ENCODE measurements around the gene ZDHHC9.
A peak's percentile ranks its signal among the peaks of the same experiment; 100 is the strongest.

ZDHHC9 gene

DNA sequence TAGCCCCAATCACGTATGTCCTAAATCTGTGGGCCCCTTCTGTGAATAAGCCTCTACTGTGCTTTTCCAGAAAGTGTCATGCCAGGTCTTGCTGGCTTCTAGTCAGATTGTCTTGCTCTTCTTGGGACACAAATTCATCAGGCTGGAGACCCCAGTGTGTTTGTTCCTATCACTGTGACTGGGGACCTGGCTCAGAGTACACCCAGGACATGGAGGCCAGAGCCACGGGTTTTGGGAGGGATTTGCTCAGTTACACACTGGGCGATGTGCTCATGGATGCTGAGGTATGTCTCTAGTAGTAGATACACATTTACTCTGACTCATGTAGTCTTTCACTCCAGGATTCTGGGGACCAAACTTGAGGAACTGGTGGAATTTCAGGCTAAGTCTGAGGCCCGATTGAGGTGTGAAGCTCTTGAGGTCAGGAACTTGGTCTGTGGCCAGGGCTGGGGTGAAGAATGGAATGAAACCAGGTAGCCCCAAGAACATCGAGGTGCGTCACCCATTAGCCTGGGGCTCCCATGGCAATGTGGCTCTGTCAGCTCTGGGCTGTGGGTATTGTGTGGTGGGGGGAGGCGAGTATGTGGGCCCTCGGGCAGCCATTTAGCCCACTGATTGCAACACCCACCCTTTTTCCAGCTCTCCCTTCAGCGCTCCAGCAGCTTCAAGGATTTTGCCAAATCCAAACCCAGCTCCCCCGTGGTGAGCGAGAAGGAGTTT, 56.2 kb downstream of the ZDHHC9 start:
- DNase-seq (ENCODE audit: low read depth in 2 of 3, low spot score in 2 of 3): no peak

DNA sequence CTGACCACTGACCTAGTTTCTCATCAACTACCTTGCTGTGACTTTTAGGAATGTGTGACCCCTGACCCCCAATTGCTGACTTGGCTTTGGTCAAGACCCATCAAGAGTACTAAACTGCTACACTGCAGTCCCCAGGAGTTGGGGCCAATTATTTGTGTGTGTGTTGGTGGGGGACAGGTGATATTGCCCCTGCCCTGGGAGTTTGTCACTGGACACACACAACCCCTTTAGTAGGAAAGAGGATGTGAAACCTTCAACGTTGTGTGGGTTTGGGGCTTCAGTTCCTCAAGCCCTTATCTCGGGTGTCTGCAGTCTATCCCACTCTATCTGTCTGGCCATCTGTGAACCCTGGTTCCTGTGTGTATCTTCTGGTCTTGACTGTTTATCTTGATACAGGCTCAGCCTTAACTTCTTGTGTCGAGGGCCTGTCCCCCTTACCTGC, 57.5 kb downstream of the ZDHHC9 start:
- DNase-seq (ENCODE audit: low read depth in 2 of 3, low spot score in 2 of 3): no peak

DNA sequence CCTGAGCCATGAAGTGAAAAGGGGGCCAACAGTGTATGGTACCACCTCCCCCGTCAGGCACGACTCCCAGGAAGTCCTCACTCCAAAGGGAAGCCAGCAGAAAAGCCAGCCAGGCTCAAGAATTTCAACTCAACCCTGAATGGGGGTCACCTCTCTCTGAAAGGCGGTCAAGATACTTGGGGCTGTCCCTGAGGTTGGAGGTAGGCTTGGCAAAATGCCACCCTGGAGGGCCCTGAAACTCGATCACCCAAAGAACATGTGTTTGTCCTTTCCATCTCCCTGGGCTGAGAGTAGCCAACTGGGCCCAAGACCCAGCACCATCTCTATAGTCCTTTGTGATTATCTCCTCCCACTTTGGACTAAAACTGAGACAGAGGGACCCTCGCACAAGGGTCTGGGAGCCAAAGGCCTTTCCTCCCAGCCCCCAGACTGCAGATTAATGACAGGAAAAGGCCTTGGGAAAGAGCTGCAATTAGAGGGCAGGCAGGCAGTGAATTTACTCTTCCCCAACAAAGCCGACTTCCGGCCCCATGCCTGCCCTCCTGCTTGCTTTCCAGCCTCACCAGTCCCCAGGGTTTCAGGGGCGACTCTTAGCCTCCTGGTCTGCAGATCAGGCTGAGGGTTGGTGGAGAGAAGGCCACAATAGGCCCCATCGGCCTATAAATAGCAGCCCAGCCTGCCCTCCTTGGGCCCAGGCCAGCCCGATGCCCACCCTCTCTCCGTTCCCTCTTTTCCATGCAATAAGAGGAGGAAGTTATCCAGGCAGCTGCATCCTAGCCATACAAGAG, 58.3 kb downstream of the ZDHHC9 start:
- no peak for DNase-seq (ENCODE audit: low read depth in 2 of 3, low spot score in 2 of 3)

DNA sequence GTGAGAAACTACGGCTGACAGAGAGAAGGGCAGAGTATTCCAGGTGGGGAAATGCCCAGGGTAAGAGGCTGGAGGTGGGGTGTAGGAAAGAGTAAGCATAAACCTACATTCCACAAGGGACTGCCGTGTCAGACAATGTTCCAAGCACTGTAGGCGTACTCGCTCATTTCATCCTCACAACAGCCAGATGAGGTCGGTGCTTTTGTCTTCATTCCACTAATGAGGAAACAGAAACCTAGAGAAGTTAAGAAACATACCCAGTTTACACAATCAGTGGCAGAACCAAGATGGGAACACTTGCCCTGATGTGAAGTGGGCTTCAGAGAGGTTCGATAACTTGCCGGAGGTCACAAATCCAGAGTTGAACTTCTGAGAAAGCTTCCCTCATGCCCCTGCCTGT, 59.3 kb downstream of the ZDHHC9 start:
- no peak for DNase-seq (ENCODE audit: low read depth in 2 of 3, low spot score in 2 of 3)

DNA sequence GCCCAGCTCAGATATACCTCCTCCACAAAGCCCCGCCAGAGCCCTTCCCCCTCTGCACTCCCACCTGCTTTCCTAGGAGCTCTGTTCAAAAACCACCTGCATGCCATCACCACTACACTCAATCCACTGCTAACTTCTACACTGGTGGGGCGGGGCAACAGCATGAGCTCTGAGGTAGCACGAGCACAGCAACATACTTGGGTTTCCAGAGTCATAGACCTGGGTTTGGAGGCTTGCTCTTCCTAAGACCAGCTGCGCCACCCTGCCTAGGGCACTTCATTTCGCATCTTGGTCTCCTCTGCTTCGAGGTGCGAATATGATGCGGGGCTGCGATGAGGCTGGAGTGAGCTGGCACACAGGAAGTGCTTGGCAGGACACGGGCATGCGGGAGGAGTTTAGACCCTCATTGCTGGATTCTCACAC, 60.4 kb downstream of the ZDHHC9 start:
- DNase-seq (ENCODE audit: low read depth in 2 of 3, low spot score in 2 of 3): no peak

DNA sequence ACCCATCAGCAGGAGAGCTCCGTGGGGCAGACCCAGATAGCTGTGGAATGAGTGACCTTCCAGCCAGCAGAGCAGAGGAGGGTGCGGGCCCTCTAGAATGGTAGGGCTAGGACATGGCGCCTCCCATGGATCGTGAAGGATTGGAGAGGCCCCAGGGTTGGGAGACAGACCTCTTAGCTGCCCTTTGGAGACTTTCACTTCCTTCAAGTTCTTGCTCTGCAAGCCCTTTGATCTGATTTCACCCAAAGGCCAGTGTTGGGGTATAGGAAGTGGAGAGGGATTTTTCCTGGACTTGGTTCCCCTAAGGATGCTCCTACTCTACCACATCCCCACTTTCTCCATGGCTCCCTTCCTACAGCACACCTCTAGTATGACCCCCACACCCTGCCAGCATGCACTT, 61.0 kb downstream of the ZDHHC9 start:
- DNase-seq (ENCODE audit: low read depth in 2 of 3, low spot score in 2 of 3): no peak

DNA sequence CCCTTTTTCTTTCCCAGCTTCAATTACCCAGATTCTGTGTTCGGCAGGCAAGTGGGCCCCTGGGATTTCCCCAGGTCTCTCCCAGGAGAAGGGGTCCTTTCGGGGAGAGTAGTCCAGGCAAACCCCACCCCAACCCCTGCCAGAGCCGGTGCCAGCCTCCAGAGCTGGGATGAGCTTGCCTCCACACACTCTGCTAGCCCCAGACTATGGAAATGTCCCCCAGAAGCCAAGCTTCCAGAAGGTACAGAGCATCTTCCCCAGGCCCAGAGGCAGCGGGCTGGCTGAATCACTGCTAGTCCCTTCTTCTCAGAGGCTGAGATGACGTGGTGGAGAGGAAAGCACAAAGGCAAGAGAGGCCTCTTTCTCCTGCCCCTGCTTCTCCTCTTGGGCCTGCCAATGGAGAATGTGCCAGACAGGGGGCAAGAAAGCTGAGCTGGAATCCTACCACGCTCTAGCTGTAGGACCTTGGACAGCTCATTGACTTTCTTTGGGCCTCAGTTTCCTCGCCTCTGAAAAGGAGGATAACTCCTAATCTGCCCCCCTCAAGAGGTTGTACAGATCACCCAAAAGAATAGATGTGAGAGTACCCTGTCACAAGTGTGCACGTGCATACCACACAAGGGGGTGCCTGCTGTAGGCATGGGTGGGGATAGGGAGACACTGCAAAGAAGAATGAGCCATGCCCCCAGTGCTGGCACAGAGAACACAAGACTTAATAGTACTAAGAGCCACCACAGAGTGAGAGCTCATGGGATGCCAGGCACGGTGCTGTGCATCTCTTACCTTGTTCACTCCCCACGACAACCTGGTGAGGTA, 61.8 kb downstream of the ZDHHC9 start:
- no peak for DNase-seq (ENCODE audit: low read depth in 2 of 3, low spot score in 2 of 3)

DNA sequence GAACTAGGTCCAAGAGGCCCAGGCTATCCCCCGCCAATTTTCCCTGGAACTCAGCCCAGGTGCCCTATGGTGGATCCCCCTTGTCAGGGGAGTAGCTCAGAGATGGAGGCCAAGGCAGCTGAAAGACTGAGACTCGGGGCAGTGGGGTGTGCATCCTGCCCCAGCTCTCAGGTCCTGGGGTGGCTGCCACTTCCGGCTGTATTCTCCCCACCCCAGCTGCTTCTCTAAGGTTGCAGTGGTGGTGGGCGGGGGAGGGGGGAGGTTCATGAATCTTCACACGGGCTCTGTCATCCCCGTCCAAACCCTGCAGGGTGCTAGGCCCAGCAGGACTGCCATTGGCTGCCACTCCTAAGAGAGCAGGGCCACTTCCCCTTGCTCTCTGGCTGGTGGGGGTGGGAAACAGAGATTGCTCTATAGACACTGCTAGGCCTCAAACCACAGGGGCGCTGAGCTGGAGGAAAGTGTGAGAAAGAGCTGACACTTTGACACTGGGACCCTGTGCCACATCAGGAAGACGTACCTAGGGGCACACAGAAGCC, 62.5 kb downstream of the ZDHHC9 start:
- peak in 1 of 3 experiments; percentile 62 for DNase-seq (ENCODE audit: low read depth in 2 of 3, low spot score in 2 of 3)

DNA sequence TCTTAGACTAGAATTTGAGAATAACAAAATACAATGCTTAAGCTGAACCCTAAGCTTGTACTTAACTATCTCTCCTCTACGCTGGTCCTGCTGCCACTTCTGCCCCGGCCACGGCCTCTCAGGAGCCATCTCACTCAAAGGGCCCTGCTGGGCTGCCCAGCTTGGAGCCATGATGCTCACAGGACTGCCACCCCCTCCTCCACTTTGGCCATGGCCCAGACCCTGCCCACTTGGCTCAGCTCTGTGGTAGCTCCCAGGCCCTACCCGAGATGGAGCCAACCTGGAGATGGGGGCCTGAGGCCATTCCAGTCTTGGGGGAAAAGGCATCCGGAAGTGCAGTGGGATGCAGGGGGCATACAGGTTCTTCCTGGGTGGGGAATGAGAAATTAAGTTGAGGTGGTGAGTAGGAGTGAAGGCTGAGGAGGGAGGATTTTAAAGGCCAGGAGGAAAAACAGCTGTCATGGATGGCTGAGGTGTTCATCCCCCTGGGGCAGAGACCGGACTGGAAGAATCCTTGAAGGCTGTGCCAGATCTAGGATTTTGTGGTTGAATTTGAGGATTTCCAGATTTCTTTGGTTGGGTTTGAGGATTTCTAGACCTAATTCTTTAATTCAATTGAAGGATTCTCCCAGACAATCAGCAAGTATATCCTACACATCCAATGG, 63.1 kb downstream of the ZDHHC9 start:
- DNase-seq (ENCODE audit: low read depth in 2 of 3, low spot score in 2 of 3): no peak

DNA sequence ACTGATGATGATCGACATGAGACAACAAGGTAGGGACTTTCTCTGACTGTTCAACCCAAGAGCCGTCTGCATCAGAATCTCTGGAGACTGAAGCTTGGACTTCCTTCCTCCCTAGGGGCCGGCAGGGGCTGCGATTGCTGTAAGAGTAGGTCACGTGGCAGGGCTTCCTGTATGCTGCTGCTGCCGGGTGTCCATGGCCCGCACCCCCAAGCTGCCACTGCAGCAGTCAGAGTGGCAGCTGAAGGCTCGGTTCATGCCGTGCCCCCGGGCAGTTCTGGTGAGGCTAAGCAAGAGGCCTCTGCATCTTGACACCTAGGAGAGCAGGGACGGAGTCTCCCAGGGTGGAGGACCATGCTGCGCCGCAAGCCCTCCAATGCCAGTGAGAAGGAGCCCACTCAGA, 63.9 kb downstream of the ZDHHC9 start, which contains the start of gene SASH3:
Gene SASH3, plus strand, starts transcription at position 203 of the 400 bp plus-strand sequence. Its CDS starts 149 bp downstream, at position 352.
- DNase-seq (ENCODE audit: low read depth in 2 of 3, low spot score in 2 of 3): no peak

DNA sequence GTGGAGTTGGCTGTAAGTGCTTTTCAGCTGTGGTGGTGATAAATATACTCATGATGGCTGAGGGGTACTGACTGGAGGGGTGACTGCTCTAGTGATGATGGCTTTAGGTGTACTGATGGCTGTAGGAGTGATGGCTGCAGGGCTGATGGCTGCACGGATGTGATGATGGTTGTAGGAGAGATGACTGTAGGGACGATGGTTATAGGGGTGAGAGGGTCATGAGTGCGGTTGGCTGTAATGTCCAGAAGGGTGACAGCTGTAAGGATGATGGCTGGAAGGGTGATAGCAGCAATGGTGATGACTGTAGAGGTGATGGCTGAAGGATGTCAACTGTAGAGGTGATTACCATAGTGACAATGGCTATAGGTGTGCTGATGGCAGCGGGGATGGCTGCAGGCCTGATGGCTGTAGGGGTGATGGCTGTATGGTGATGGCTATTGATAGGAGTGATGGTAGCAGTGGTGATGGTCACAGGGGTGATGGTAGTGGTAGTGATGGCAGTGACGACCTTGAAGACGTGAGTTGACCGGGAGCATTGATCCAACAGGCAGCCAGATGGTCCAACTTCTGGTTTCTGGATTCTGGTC, 64.5 kb downstream of the ZDHHC9 start:
- DNase-seq (ENCODE audit: low read depth in 2 of 3, low spot score in 2 of 3): no peak

DNA sequence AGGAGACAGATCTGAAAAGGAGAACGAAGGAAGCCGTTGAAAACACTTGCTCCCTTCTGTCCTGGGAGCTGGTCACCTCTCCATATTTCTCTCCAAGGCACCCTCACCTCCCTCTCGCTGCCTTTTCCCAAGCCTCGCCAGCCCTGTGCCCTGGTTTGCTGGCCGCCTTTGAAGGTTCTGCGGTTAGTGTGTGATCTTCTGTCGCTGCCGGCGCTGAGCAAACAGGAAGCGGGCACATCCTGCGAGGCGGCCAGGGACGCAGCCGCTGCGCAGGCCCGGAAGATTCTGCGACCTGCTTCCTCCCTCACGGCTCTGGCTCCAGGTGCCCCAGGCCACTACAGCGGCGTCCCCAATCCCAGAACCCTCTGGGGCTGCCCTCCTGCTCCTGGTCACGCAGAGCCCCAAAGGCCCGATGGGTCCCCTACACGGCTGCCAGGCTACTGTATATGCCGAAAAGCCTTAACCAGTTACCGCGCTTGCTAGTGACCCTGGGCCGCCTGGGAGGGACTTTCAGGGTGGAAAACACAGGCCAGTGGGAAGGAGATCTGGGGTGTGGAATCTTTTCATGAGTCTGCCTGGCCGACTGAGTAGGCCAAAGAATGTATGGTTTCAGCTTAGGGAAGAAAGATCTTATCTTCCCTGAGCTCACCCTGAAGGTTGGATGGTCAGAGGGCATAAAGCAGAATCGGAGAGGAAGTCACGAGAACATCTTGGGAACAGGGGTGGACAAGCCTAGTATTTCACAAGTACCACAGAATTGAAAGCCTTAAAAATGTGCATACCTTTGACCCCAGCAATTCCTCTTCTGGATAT, 66.3 kb downstream of the ZDHHC9 start:
- peak in 1 of 3 experiments; percentile 57 for DNase-seq (ENCODE audit: low read depth in 2 of 3, low spot score in 2 of 3)

DNA sequence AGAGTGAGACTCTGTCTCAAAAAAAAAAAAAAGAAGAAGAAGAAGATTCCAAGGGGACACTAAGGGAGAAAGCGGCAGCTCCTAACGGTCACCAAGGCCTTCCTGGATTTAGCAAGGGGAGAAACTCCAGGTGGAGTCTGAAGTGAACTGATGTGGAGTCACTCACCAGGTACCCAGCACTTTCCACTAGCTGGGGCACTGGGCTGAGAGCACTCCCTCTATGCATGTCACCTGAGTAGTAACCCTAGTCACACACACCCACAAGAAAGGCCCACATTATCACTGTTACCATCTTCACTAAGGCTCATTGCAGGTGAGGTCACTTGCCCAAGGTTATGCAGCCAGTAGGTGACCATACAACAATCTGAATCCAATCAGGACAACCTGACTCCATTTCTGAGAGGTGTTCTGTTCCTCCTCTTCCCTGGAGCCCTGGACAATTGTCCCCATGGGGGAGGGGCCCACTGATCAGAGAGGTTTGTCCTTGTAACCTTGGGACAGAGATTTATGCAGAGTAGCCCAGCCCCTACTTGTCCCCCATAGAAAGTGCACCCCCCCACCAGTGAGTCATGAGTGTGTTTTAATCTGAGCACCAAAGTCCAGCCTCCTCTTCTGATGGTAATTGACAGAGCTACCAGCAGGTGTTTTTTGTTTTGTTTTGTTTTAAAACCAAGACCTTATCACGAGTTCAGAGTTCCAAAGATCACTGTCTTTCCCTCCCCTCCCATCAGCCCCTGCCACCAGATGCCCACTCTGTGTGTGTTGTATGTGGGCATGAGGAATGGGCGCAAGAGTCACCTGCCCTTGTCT, 69.8 kb downstream of the ZDHHC9 start:
- DNase-seq (ENCODE audit: low read depth in 2 of 3, low spot score in 2 of 3): no peak

DNA sequence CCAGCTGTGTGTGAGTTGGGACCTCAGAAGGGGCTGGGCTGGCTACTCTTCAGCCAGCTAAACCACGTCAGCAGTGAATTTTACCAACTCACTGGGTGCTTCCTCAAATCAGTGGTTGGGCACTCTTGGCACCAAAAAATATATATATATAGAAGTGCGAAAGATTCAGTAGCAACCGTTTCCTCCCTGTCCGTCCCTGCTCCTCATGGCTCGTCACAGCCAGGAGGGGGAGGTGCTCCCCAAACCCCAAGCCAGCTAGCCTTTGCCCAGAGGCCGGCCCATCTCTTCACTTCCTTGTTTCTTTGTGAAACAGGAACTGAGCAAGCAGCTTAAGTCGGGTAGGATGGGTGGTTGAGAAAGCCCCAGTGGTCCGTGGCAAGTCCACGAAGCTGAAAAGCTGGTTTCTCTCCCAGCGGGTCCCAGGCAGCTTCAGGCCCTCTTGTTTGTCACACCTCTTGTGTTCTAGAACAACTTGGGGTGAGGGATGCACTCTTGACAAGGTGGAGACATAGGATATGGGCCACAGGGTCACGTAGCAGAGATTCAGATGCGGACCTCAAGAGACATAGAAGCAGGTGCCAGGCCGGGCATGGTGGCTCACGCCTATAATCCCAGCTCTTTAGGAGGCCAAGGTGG, 70.8 kb downstream of the ZDHHC9 start:
- no peak for DNase-seq (ENCODE audit: low read depth in 2 of 3, low spot score in 2 of 3)

DNA sequence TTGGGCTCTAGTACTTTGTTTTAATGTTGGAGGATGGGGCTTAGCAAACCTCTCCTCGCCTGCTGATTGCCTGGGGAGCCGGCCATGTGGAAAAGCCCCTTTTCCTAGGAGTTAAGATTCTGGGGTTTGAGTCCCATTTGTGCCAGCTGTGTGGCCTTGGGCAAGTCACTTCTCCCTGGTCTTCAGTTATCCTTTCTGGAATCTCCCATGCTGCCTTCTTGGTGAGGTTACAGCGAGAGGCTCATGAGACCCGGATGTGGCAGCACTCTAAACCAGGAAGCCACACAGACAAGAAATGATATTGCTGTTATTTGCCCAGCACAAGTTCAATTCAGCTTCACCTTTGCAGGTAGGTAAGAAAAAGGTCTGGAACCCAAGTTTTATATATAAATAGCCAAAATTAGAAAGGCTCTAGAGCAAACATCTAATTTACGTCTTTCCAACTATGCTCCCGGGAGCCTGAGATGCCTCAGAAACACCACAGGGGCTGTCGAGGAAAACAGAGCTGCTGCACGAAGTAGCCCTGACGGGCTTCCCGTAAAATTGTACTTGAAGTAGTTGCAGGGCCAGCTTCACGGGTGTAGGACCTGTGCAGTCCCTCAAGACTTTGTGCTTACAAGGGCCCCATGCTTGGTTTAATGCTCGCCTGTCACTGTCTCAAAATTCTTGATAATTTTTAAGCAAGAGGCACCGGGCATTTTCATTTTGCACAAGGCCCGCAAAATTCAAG, 72.3 kb downstream of the ZDHHC9 start:
- DNase-seq (ENCODE audit: low read depth in 2 of 3, low spot score in 2 of 3): no peak

DNA sequence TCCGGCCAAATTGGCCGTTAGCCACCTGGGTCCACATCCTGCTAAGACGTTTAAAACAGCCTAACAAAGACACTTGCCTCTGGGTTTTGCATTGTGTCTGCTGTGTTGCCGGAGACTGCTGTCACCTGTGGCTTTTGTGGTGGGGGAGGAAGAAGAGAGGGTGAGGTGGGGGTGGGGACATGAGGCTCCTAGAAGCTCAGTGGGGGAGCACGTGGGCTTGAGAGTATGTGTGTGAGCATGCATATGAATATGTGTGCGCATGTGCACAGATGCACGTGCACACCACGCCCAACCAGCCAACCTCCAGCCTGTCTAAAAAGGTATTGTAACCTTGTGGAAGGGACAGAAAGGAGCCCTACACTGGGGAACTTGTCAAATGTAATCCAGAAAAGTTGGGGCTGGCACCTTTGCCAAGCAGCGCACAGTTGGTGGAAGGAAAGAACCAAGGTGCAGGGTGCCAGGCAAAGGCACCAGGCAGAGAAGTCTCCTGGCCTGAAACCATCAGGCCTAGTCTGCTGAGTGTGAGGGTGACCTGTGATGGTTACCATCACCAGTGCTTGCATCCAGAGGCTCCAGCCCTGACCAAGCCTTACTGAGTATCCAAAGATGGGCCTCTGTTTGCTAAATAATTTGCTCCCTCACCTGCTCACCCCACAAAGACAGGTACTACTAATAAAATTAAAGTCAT, 74.1 kb downstream of the ZDHHC9 start:
- DNase-seq (ENCODE audit: low read depth in 2 of 3, low spot score in 2 of 3): no peak

Measured in activated CD8-positive, alpha-beta memory T cell treated with anti-CD3 and anti-CD28 coated beads for 48 hours (primary cell).